DOHH2 (cell line): ENCODE results near the gene LDLRAD4.

Experiments
- H3F3A ChIP-seq: fragments of 200-600 bp; sonication (generic), shearing (Covaris generic); 2 replicates; pipeline ENCODE4 v1.6.0; 2016; ENCODE audit warnings: antibody characterized with exemption, mild to moderate bottlenecking; ENCODE audit not compliant: control insufficient read depth, insufficient read depth
- H3K27ac ChIP-seq: fragments of 200-600 bp; sonication (generic); 2 replicates; pipeline ENCODE4 v1.5.1; 2014; ENCODE audit warnings: low read depth, mild to moderate bottlenecking, low read length, moderate library complexity
- H3K27me3 ChIP-seq: fragments of 200-600 bp; sonication (generic); 2 replicates; pipeline ENCODE4 v1.6.1; 2014; ENCODE audit warnings: mild to moderate bottlenecking, low read length, mixed read lengths; ENCODE audit not compliant: control insufficient read depth
- H3K36me3 ChIP-seq: fragments of 200-600 bp; sonication (generic); 2 replicates; pipeline ENCODE4 v1.6.1; 2014; ENCODE audit warnings: mild to moderate bottlenecking, low read length, moderate library complexity, mixed read lengths; ENCODE audit not compliant: control insufficient read depth
- H3K4me1 ChIP-seq: fragments of 200-600 bp; sonication (generic); 2 replicates; pipeline ENCODE4 v1.6.1; 2014; ENCODE audit warnings: mild to moderate bottlenecking, low read length, mixed read lengths; ENCODE audit not compliant: control insufficient read depth
- H3K4me2 ChIP-seq: fragments of 200-600 bp; sonication (generic); 2 replicates; pipeline ENCODE4 v1.6.0; 2014; ENCODE audit warnings: mild to moderate bottlenecking, low read length, moderate library complexity
- H3K4me3 ChIP-seq: fragments of 200-600 bp; sonication (generic); 2 replicates; pipeline ENCODE4 v1.5.1; 2014; ENCODE audit warnings: mild to moderate bottlenecking, low read length, mixed read lengths
- H3K79me2 ChIP-seq: fragments of 200-600 bp; sonication (generic); 2 replicates; pipeline ENCODE4 v1.6.1; 2014; ENCODE audit warnings: mild to moderate bottlenecking, low read length, mixed read lengths; ENCODE audit not compliant: control insufficient read depth
- H3K9me2 ChIP-seq: fragments of 200-600 bp; sonication (generic); replicated peaks from 2 replicates; pipeline ENCODE4 v1.6.1; 2014; ENCODE audit warnings: mild to moderate bottlenecking, low read length, mixed read lengths; ENCODE audit not compliant: control insufficient read depth
- H3K9me3 ChIP-seq: fragments of 200-600 bp; sonication (generic); 2 replicates; pipeline ENCODE4 v1.6.1; 2014; ENCODE audit warnings: antibody characterized with exemption, low read length, mixed read lengths; ENCODE audit not compliant: control insufficient read depth, insufficient read depth
- H4K20me1 ChIP-seq: fragments of 200-600 bp; sonication (generic); 2 replicates; pipeline ENCODE4 v1.6.0; 2014; ENCODE audit warnings: low read depth, mild to moderate bottlenecking, antibody characterized with exemption, low read length, moderate library complexity; ENCODE audit not compliant: control insufficient read depth, insufficient read depth
- CTCF ChIP-seq: fragments of 200-600 bp; sonication (generic); IDR thresholded peaks from one replicate; pipeline ENCODE4 v1.5.1; 2014; ENCODE audit warnings: antibody characterized with exemption, mild to moderate bottlenecking, low read depth, low read length; ENCODE audit not compliant: poor library complexity, severe bottlenecking
- EZH2phosphoT487 ChIP-seq: fragments of 200-600 bp; sonication (generic); IDR thresholded peaks from 2 replicates; pipeline ENCODE4 v1.6.1; 2017; ENCODE audit warnings: borderline replicate concordance, mild to moderate bottlenecking, antibody characterized with exemption, low read length, moderate library complexity, mixed read lengths

LDLRAD4 gene

GRCh38 chr18:13236411-13236810 lies 17.9 kb downstream of the LDLRAD4 start:
- Histone ChIP-seq H3K36me3 (no peaks in the 10 kb centered on the region), H4K20me1 (no peaks in the 10 kb centered on the region), H3F3A (no peaks in the 10 kb centered on the region), H3K4me3 (no peak overlapping the region), H3K27ac (no peak overlapping the region), H3K4me2 (no peak overlapping the region), H3K9me3 (no peaks in the 10 kb centered on the region), H3K9me2 (no peaks in the 10 kb centered on the region), H3K4me1 (no peaks in the 10 kb centered on the region), H3K27me3 (no peaks in the 10 kb centered on the region), H3K79me2 (no peaks in the 10 kb centered on the region)
- TF ChIP-seq CTCF (no peak), EZH2phosphoT487 (no peak)

GRCh38 chr18:13237073-13237472 lies 18.5 kb downstream of the LDLRAD4 start:
- Histone ChIP-seq H3K4me1 (no peaks in the 10 kb centered on the region), H3K27ac (no peak overlapping the region), H3K9me2 (no peaks in the 10 kb centered on the region), H4K20me1 (no peaks in the 10 kb centered on the region), H3K27me3 (no peaks in the 10 kb centered on the region), H3K4me3 (no peak overlapping the region), H3K79me2 (no peaks in the 10 kb centered on the region), H3F3A (no peaks in the 10 kb centered on the region), H3K36me3 (no peaks in the 10 kb centered on the region), H3K9me3 (no peaks in the 10 kb centered on the region), H3K4me2 (no peak overlapping the region)
- TF ChIP-seq EZH2phosphoT487 (no peak), CTCF (no peak)

GRCh38 chr18:13237641-13238040 lies 19.1 kb downstream of the LDLRAD4 start:
- no peaks in the 10 kb centered on the region for H3K27me3 ChIP-seq
- no peak overlapping the region for H3K4me2 ChIP-seq
- no peaks in the 10 kb centered on the region for H3K9me3 ChIP-seq
- no peaks in the 10 kb centered on the region for H3K9me2 ChIP-seq
- no peaks in the 10 kb centered on the region for H3K79me2 ChIP-seq
- no peak overlapping the region for H3K27ac ChIP-seq
- H4K20me1 ChIP-seq = no peaks in the 10 kb centered on the region
- TF ChIP-seq CTCF = no peak
- no peak for TF ChIP-seq EZH2phosphoT487
- H3F3A ChIP-seq = no peaks in the 10 kb centered on the region
- H3K4me3 ChIP-seq = no peak overlapping the region
- no peaks in the 10 kb centered on the region for H3K36me3 ChIP-seq
- H3K4me1 ChIP-seq = no peaks in the 10 kb centered on the region
